Activated CD8-positive, alpha-beta T cell treated with anti-CD3 and anti-CD28 coated beads for 36 hours (primary cell): ENCODE measurements around the gene UGT1A3. TPM values are rescaled to one million over a fixed set of nuclear protein-coding genes. Genes with fewer than 3 reads are reported as not detected.

Experiments used
- ATAC-seq: fragments of 200-7000 bp; cut with Tn5 transposase; one replicate; pipeline ENCODE4 v1.10.0; 2021; ENCODE audit warnings: mild to moderate bottlenecking, moderate library complexity
- CTCF ChIA-PET: fragments of 350-600 bp; sonication (Branson Sonifier 250); formaldehyde crosslinking; loops from one replicate; lab custom pipeline; 2021; ENCODE audit warnings: antibody characterized with exemption; lab: Charles Lee
- POLR2A ChIA-PET: fragments of 350-600 bp; sonication (Branson Sonifier 250); formaldehyde crosslinking; loops from one replicate; lab custom pipeline; 2021; ENCODE audit warnings: antibody characterized with exemption; lab: Charles Lee
- DNase-seq: peaks from one replicate; pipeline ENCODE4 v3.0.0-alpha.2; 2020
- H3K27ac Mint-ChIP-seq: one replicate; pipeline ENCODE4 v1.8.0; 2021; ENCODE audit warnings: mild to moderate bottlenecking, mixed read lengths
- H3K27me3 Mint-ChIP-seq: one replicate; pipeline ENCODE4 v1.8.0; 2021; ENCODE audit warnings: mixed read lengths
- H3K36me3 Mint-ChIP-seq: one replicate; pipeline ENCODE4 v1.8.0; 2021; ENCODE audit warnings: low read depth, mixed read lengths
- H3K4me1 Mint-ChIP-seq: one replicate; pipeline ENCODE4 v1.8.0; 2021; ENCODE audit warnings: low read depth, mixed read lengths
- H3K4me3 Mint-ChIP-seq: one replicate; pipeline ENCODE4 v1.8.0; 2021; ENCODE audit warnings: mild to moderate bottlenecking, moderate library complexity, mixed read lengths
- H3K9me3 Mint-ChIP-seq: one replicate; pipeline ENCODE4 v1.8.0; 2021; ENCODE audit warnings: mixed read lengths
- intact Hi-C: fragments of 100-400 bp; cut with micrococcal nuclease; formaldehyde crosslinking; loops from one replicate; pipeline ENCODE4 v1.10.0; 2022
- total RNA-seq, 2 experiments: library from RNA; stranded (reverse); gene quantifications; one replicate each; pipeline ENCODE4 v1.2.3, GENCODE V29; 2021
- TF ChIP-seq, protein P1 (sequence below): fragments of 200-600 bp; IDR thresholded peaks from one replicate; pipeline ENCODE4 v1.8.0; 2022; ENCODE audit warnings: antibody characterized with exemption, mild to moderate bottlenecking

UGT1A3 gene
- total RNA-seq, 2 experiments from 2014 or later: not detected

DNA sequence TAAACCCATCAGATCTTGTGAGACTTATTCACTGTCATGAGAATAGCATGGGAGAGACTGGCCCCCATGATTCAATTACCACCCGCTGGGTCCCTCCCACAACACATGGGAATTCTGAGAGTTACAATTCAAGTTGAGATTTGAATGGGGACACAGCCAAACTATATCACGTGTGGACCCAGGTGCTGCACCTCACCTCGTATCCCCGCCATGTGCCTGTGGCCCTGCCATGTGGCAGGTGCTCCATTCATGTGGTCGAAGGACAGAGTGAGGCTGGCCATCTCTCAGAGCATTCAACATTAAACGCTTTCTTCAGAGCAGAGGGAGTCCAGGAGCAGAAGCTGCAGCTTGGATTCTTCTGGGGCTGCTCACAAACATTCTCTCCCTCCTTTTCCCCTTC lies 81.5 kb downstream of the UGT1A3 start:
- no peak overlapping the region for H3K27ac Mint-ChIP-seq
- ATAC-seq: no peak
- ChIA-PET POLR2A (no interaction called here), CTCF (no interaction called here)
- intact Hi-C loops: no loop called here
- H3K9me3 Mint-ChIP-seq: no peaks in the 10 kb centered on the region
- H3K36me3 Mint-ChIP-seq: no peaks in the 10 kb centered on the region
- DNase-seq: no peak
- no peaks in the 10 kb centered on the region for H3K4me1 Mint-ChIP-seq
- TF ChIP-seq, protein P1, sequence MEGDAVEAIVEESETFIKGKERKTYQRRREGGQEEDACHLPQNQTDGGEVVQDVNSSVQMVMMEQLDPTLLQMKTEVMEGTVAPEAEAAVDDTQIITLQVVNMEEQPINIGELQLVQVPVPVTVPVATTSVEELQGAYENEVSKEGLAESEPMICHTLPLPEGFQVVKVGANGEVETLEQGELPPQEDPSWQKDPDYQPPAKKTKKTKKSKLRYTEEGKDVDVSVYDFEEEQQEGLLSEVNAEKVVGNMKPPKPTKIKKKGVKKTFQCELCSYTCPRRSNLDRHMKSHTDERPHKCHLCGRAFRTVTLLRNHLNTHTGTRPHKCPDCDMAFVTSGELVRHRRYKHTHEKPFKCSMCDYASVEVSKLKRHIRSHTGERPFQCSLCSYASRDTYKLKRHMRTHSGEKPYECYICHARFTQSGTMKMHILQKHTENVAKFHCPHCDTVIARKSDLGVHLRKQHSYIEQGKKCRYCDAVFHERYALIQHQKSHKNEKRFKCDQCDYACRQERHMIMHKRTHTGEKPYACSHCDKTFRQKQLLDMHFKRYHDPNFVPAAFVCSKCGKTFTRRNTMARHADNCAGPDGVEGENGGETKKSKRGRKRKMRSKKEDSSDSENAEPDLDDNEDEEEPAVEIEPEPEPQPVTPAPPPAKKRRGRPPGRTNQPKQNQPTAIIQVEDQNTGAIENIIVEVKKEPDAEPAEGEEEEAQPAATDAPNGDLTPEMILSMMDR: no peak
- H3K27me3 Mint-ChIP-seq: peaks cover 5% of the 10 kb centered on the region
- no peak overlapping the region for H3K4me3 Mint-ChIP-seq

DNA sequence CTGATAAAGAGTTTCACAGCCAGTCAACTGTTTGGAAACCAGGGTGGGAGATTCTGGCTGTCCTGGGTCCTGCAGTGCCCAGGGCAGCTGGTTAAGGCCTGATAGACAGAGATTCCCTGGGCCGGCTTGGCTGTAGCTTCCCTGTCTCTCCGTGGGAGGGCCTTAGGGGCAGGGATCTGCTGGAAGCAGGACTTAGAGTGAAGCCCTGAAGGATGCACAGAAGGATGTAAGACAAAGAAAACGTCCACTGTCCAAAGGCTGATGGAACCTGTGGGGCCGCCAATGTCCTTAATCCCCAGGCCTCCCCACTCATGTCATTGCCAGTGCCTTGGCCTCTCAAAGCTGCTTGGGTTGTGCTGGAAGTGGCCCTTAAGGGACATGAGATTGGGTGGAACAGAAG lies 82.2 kb downstream of the UGT1A3 start:
- no peaks in the 10 kb centered on the region for H3K9me3 Mint-ChIP-seq
- POLR2A ChIA-PET: no interaction called here
- CTCF ChIA-PET: no interaction called here
- no peak for DNase-seq
- H3K36me3 Mint-ChIP-seq: no peaks in the 10 kb centered on the region
- H3K27ac Mint-ChIP-seq: no peak overlapping the region
- TF ChIP-seq, protein P1: no peak
- intact Hi-C loops: no loop called here
- H3K4me3 Mint-ChIP-seq: no peak overlapping the region
- no peaks in the 10 kb centered on the region for H3K4me1 Mint-ChIP-seq
- no peak for ATAC-seq
- H3K27me3 Mint-ChIP-seq: peaks cover 5% of the 10 kb centered on the region

DNA sequence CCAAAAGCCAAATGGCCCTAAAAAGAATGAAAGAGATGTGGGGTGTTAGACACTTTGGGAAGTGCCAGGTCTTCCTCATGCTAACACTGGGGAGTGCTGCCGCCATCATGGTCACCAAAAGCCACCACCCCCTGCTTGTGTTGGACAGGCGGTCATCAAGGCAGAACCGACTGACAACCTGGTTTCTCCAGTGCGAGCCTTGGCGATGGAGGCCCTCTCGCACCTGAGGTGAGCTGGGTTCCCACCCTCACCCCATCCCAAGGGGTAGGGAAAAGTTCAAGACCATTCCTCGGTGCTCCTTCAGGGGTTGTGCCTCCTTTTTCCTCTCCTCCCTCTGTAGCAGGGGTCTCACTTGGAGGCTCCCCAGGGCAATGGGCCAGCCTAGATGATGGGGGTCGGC lies 82.9 kb downstream of the UGT1A3 start:
- intact Hi-C loops: no loop called here
- DNase-seq (no peak), ATAC-seq (no peak)
- TF ChIP-seq, protein P1: no peak
- H3K36me3 Mint-ChIP-seq: no peaks in the 10 kb centered on the region
- H3K4me1 Mint-ChIP-seq: no peaks in the 10 kb centered on the region
- CTCF ChIA-PET: no interaction called here
- H3K4me3 Mint-ChIP-seq: no peak overlapping the region
- POLR2A ChIA-PET: interaction anchor here (0.6 kb wide), 1 partner anchor 202 kb away, joined by 3 read pairs; no protein-coding TSS in a partner anchor
- H3K27ac Mint-ChIP-seq: no peak overlapping the region
- no peaks in the 10 kb centered on the region for H3K9me3 Mint-ChIP-seq
- H3K27me3 Mint-ChIP-seq: peaks cover 5% of the 10 kb centered on the region

DNA sequence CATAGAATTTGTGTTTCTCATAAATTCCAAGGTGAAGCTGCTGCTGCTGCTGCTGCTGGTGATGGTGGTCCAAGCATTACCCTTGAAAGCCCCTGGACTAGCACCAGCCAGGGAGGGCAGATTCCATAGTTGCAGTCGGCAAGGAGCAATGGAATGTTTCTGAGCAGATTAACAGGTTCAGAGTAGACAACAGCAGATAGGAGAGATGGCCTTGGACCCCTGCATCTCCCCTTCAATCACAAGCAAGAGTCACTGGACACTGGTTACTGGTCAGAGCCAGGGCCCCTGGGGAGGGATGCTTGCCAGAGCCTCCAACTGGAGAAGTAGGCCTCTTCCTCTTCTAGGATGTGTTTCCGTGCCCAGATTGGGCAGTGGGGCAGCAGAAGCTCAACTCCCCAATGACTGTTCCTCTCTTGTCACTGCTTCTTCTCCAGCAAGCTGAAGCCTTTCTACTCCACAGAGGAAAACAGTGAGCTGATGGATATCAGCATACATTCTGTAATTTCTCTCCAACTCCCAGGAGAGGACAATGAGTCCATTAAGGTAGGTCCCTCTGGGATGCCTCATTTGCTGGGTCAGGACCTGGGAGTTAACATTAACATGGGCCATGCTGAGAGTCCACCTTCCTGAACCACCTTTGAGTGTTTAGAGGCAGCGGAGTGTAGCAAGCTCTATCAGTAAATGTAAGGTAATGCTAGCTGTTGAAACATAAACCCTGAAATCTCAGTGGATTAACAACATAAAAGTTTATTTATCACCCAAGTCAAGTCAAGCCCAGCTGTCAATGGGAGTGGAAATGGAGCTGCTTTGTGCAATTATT lies 84.6 kb downstream of the UGT1A3 start:
- Mint-ChIP-seq H3K9me3 (no peaks in the 10 kb centered on the region), H3K4me1 (no peaks in the 10 kb centered on the region), H3K4me3 (no peak overlapping the region), H3K27ac (no peak overlapping the region), H3K27me3 (peaks cover 3% of the 10 kb centered on the region), H3K36me3 (no peaks in the 10 kb centered on the region)
- TF ChIP-seq, protein P1: no peak
- ATAC-seq (no peak), DNase-seq (no peak)
- ChIA-PET POLR2A (no interaction called here), CTCF (interaction anchor here (0.7 to 1.1 kb wide), 2 partner anchors 43 to 44 kb away, joined by 3 read pairs; no protein-coding TSS in a partner anchor)
- intact Hi-C loops: no loop called here
